Body of pancreas (tissue), 4 donors: Measurements from ENCODE around the gene MAMDC2.

Source experiments
- CTCF ChIP-seq, 7 experiments: fragments of 450-650 bp in 4 of 7; fragments of 200-600 bp in 3 of 7; sonication (generic) in 3 of 7; IDR thresholded peaks; one replicate each; pipeline ENCODE4 v1.5.1; 2016 to 2019; ENCODE audit warnings: antibody characterized with exemption in 7 of 7
- POLR2A ChIP-seq, 3 donors: fragments of 450-650 bp; IDR thresholded peaks; one replicate each; pipeline ENCODE4 v1.6.1; 2016; ENCODE audit warnings: antibody characterized with exemption in 3 of 3, mild to moderate bottlenecking in 2 of 3

- TF ChIP-seq POLR2A (IDR thresholded peaks at IDR 0.05) (no peak), CTCF (IDR thresholded peaks at IDR 0.05) (no peak)
These were observed 47.9 kb downstream of the MAMDC2 start for GRCh38 chr9:70091572-70091971.
